SH-SY5Y (cell line): Measurements from ENCODE around the gene GZF1.

Source experiments
- GATA2 ChIP-seq: IDR thresholded peaks from 2 replicates; pipeline ENCODE4 v1.6.1; 2011; ENCODE audit warnings: mild to moderate bottlenecking, low read depth, low read length
- GATA3 ChIP-seq: IDR thresholded peaks from 2 replicates; pipeline ENCODE4 v1.6.1; 2011; ENCODE audit warnings: low read depth, mild to moderate bottlenecking, low read length, moderate library complexity

DNA sequence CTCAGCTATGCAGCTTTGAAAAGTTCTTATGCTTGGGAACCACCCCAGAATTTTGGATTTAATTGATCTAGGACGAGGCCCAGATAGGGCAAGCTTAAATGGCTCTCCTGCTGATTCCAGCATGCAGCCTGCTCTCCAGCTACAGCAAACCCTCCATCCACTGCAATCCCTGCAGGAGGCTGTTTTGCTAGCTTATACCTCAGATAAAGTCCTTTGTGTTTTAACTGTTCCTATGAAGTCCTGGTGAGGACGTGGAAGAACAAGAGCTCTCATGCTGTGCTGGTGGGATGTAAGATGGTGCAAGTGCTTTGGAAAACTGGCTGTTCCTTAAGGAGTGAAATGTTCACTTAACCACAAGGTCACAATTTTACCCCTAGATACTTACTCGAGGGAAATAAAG lies 36.9 kb upstream of the GZF1 start:
- TF ChIP-seq GATA2 = no peak
- no peak for TF ChIP-seq GATA3
